Stimulated activated CD4-positive, alpha-beta T cell treated with anti-CD3 and anti-CD28 coated beads, TNF-alpha, amount 100 ng/mL, for 4 hours (primary cell): ENCODE results near the gene USP15.

Source experiments
- DNase-seq, 3 experiments: peaks; one replicate each; pipeline ENCODE4 v3.0.0-alpha.2; 2020; ENCODE audit warnings: low read depth in 3 of 3

USP15 gene

DNA sequence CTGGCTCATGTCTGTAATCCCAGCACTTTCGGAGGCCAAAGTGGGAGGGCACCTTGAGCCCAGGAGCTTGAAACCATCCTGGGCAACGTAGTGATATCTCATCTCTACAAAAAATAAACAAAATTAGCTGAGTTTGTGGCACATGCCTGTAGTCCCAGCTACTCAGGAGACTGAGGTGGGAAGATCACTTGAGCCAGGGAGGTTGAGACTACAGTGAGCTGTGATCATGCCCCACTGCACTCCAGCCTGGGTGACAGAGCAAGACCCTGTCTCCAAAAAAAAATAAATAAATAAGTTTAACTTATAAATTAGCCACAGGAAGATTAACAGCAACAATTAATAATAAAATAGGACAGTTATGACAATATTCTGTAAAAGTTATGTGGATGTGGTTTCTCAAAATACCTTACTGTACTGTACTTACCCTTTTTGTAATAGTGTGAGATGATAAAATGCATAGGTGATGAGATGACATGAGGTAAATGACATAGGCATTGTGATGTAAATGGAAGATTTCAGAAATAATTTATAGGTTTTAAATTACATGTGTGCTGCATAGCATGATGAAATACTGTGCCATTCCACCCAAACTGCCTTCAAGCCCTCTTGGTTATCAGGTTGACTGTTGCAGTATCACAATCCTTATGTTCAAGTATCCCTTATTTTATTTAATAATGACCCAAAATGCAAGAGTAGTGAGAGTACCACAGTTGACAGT, 22.0 kb downstream of the USP15 start:
- DNase-seq = no peak

DNA sequence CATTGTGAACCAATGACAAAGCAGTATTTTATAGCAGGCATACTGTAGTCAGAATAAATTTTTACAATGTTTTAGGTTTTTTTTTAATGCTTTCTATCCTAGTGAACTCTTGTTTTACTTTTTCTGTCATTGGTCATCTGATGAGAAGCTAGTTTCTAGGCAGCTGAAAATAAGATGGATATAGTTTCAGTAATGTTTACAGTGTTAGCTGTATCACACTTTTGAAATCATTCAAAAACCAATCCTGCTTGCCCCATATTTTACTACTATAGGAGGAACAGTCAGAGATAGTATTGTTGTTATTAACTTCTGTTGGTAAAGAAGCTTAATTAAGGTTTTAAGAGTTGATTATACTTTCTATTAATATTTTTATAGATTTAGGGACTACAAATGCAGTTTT, 24.5 kb downstream of the USP15 start:
- DNase-seq = no peak

DNA sequence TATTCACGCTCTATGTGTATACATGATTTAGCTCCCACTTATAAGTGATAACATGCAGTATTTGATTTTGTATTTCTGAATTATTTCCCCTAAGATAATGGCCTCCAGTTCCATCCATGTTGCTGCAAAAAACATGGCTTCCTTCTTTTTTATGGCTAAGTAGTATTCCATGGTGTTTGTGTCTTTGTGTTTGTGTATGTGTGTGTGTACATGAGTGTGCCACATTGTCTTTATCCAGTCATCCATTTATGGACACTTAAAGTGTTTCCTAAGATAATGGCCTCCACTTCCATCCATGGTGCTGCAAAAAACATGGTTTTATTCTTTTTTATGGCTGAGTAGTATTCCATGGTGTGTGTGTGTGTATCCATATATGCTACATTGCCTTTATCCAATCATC, 25.1 kb downstream of the USP15 start:
- no peak for DNase-seq

DNA sequence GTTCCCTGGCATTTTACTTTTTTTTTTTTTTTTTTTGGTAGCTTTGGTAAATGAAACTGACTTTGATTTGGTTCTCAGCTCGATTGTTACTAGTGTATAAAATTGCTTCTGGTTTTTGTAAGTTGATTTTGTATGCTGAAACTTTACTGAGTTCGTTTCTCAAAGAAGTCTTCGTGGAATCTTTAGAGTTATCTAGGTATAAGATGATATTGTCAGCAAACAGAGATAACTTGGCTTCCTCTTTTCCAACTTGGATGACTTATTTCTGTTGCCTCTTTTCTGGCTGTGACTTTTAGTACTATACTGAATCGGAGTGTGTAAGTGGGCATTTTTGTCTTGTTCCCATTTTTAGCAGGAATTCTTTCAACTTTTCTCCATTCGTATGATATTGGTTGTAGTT, 28.1 kb downstream of the USP15 start:
- no peak for DNase-seq

DNA sequence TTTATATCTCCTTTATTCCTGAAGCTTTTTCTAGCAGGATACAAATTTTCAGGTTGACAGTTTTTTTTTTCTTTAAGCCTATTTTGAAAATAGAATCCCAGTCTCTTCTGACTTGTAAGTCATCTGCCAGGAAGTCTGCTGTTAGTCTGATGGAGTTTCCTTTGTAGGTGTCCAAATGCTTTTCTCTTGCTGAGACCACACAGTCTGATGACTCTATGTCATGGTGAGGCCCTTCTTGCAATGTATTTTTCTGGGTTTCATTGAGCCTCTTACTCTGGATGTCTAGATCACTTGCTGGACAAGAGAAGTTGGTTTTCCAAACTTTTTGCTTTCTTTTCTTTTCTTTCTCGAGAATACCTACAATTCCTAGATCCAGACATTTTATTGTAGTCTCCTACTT, 30.6 kb downstream of the USP15 start:
- DNase-seq = no peak

DNA sequence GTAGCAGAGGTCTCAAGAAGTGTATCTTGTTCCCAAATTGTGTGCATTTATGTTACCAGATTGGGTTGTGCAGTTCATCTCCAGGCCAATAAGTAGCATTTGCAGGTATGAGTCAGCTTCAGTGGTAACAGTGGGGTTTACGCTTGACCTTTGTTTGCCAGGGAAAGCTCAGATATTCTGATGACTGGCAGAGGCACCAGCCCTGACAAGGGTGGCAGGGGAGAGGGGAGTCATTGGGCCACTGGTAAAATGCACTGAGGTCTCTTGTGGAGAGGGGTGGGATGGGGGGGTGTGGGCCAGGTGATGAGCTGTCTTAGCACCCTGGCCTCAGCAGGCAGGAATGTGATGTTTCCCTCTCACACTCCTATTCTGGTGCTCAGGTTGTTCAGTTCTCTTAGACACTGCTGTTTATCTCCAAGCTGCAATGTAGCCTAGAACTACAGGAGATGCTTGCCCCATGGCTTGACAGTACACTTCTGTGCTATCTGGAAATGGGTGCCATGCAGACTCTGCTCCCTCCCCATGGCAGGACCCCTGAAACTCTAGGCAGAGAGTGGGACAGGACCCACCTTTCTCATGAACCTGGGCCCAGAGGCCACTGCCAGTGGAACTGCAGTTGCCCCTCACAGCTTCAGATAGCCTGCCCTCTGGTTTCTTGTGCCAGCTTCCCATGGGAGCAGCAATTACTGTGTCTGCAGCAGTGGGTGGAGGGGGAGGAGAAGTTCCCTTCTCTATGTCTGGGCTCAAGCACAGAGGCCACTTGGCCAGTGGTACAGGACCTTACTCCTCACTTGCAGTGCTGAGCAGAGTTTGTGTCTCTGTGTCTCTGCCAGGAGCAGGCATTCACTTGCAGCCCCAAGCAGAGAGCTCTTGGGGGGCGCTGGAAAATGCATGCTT, 31.9 kb downstream of the USP15 start:
- no peak for DNase-seq

DNA sequence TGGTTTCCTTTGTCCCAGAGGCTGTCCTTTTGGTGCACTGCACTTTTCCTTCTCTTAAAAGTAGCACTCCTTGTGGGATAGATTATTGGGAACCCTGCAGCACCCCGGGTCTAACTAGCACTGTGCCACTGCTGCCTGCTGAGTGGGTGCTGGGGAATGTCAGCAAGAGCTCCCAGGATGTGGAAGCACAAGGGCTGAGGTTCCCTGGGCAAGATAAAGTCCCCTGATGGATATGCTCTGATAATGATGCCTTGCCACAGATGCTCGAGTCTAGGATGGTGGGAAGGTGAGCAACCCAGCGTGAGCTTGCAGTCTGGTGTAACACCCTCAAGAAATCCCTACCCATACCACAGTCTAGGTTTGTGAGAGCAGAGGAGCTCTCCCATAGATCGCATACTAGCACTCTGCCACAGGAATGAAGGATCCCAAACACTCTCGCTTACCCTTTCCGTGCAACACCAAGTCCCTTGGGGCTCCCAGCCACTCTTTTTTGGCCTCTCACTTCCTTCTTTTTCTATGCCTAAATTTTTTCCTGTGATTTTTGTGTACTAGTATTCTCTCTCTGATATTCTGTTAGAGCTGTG, 32.6 kb downstream of the USP15 start:
- DNase-seq = no peak

GRCh38 chr12:62294378-62294777, 34.2 kb downstream of the USP15 start:
- DNase-seq = no peak

- no peak for DNase-seq
These were observed 35.8 kb downstream of the USP15 start for GRCh38 chr12:62296001-62296400.

DNA sequence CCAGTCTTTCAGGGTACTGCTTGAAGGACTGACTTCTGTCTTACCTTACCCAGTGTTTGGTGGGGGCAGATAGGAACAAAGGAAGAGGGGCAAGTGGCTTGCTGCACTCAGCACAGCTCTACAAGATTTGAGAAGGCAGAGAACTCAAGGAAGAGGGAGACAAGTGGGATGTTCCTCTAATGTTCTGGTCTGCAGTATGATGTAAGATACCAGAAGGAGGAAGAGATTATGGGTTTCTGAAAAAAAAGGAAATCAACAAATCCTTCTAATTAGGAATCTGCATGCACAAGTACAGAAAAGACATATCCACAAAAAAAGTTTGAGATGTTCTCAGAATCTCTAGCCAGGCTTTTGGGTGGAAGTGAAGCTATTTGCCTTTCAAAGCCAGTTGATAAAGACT, 37.1 kb downstream of the USP15 start:
- no peak for DNase-seq

DNA sequence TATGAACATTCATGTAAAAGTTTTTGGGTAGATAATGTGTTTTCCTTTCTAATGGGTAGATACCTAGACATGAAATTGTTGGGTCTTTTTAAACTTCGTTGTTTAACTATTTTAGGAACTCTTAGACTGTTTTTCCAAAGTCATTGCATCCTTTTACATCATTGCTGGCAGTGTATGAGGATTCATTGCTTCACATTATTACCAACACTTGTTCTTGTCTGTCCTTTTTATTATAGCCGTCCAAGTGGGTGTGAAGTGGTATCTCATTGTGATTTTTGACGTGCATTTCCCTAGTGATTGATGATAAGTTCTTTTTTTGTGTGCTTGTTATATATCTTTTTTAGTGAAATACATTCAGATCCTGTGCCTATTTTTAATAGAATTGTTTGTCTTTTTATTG, 39.4 kb downstream of the USP15 start:
- no peak for DNase-seq

DNA sequence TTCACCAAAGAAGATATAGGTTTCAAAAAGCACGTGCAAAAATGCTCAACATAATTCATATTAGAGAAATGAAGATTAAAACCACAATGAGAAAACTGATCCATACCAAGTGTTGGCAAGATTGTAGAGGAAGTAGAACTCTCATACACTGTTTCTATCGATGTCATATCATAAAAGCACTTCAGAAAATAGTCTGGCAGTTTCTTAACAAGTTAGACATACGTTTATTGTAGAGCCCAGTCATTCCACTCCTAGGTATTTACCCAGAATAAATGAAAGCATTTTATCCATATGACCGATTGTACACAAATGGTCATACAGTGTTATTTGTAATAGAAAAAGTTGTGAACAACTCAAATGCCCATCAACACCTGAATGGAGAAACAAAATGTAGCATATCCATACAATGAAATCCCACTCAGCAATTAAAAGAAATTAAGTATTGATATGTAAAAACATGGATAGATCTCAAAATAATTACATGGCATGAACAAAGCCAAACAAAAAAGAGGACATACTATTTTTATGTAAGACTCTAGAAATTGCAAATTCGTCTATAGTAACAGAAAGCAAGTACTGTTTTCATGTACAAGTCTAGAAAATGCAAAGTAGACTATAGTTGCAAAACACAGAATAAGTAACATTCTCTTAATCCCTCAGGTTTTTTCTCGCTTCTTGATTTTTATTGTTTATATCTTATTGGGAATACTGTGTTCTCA, 41.0 kb downstream of the USP15 start:
- DNase-seq = no peak

DNA sequence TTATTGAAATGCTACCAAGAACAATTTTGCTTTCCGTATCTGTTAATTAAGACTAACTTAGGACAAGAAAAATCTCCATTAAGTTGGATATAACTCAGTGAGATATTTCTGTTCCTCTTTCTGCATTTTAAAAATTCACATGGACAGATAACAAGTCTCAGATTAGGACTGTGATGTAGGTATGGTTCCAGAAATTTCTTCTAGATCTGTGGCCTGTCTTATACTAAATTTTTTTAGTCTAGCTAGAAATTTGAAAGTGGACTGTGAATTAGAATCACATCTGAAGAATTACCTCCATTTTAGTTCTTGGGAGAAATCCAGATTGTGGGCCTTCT, 41.6 kb downstream of the USP15 start:
- no peak for DNase-seq

GRCh38 chr12:62304560-62304959, 44.4 kb downstream of the USP15 start:
- no peak for DNase-seq

- no peak for DNase-seq
These were observed 45.6 kb downstream of the USP15 start for GRCh38 chr12:62305778-62306177.

- no peak for DNase-seq
These were observed 46.6 kb downstream of the USP15 start for GRCh38 chr12:62306569-62307530.

- no peak for DNase-seq
These were observed 48.0 kb downstream of the USP15 start for GRCh38 chr12:62308201-62308600.

GRCh38 chr12:62313727-62314380, 53.6 kb downstream of the USP15 start:
- no peak for DNase-seq

DNA sequence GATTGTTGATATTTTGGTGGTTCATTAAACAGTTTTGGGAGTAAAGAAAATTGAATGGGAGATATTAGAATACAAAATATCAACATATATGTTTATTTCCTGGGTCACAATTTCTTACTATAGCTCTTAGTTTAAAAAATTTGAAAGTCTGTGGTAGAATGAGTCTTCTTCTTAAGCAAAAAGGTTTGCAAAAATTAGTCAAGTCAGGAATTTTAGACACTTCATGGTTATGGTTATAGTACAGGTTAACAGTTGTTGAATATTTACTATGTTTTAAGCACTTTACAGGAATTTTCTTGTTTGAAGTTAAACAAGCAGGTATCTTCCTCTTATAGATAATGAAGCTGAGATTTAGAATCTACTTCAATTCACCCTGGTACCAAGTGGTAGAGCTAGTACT, 56.8 kb downstream of the USP15 start:
- no peak for DNase-seq

DNA sequence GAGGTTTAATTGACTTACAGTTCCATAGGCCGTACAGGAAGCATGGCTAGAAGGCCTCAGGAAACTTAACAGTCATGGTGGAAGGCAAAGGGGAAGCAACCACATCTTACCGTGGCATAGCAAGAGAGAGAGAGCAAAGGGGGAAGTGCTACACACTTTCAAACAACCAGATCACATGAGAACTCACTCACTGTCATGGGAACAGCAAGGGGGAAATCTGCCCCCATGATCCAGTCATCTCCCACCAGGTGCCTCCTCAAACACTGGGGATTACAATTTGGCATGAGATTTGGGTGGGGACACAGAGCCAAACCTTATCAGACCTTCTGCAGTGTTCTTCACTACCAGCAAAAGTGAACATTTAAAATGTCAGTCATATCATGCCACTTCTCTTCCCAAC, 58.9 kb downstream of the USP15 start:
- DNase-seq = no peak

GRCh38 chr12:62320054-62320453, 59.9 kb downstream of the USP15 start:
- no peak for DNase-seq
